PC-3 (cell line): ENCODE measurements around the gene HIPK2. TPM values are rescaled to one million over a fixed set of nuclear protein-coding genes. Genes with fewer than 3 reads are reported as not detected.

Experiments
- ATAC-seq: fragments of 200-7000 bp; cut with Tn5 transposase; 2 replicates; pipeline ENCODE4 v1.9.1; 2020; ENCODE audit warnings: mild to moderate bottlenecking, moderate library complexity
- BruUV-seq: library from RNA; stranded (reverse); fragments of 400-500 nt; replicated peaks from 2 replicates; lab custom pipeline; 2021; lab: Mats Ljungman, UMichigan
- CTCF ChIA-PET: fragments of 300-600 bp; sonication (Branson Sonifier 250); formaldehyde crosslinking; loops from one replicate; lab custom pipeline; 2022; ENCODE audit warnings: antibody characterized with exemption; lab: Charles Lee
- POLR2A ChIA-PET: fragments of 300-600 bp; sonication (Branson Sonifier 250); formaldehyde crosslinking; loops from one replicate; lab custom pipeline; 2022; ENCODE audit warnings: antibody characterized with exemption; ENCODE audit not compliant: unreplicated experiment; lab: Charles Lee
- DNase-seq: peaks from one replicate; pipeline ENCODE4 v3.0.0-alpha.2; 2015
- H2AFZ ChIP-seq: fragments of 300-600 bp; sonication (generic); 2 replicates; pipeline ENCODE4 v1.6.0; 2016; ENCODE audit warnings: antibody characterized with exemption, low read length
- H3F3A ChIP-seq: fragments of 300-600 bp; sonication (generic); one replicate; pipeline ENCODE4 v1.6.0; 2017; ENCODE audit warnings: antibody characterized with exemption, low read length, control low read depth, mild to moderate bottlenecking; ENCODE audit not compliant: unreplicated experiment
- H3K27ac ChIP-seq: fragments of 300-600 bp; sonication (generic); 2 replicates; pipeline ENCODE4 v1.5.1; 2016; ENCODE audit warnings: mild to moderate bottlenecking, low read length
- H3K27me3 ChIP-seq: fragments of 300-600 bp; sonication (generic); 2 replicates; pipeline ENCODE4 v1.6.1; 2016; ENCODE audit warnings: low read length, mixed read lengths
- H3K36me3 ChIP-seq: fragments of 300-600 bp; sonication (generic); 2 replicates; pipeline ENCODE4 v1.6.1; 2016; ENCODE audit warnings: low read depth, mixed run types, low read length, mixed read lengths
- H3K4me1 ChIP-seq: fragments of 300-600 bp; sonication (generic); 2 replicates; pipeline ENCODE4 v1.5.1; 2016; ENCODE audit warnings: low read length; ENCODE audit not compliant: insufficient read depth
- H3K4me2 ChIP-seq: fragments of 300-600 bp; sonication (generic); 2 replicates; pipeline ENCODE4 v1.6.0; 2016; ENCODE audit warnings: low read length
- H3K4me3 ChIP-seq: fragments of 300-600 bp; sonication (generic); 2 replicates; pipeline ENCODE4 v1.5.1; 2016; ENCODE audit warnings: mild to moderate bottlenecking, low read length, mixed read lengths
- H3K79me2 ChIP-seq: fragments of 300-600 bp; sonication (generic); 2 replicates; pipeline ENCODE4 v1.6.1; 2017; ENCODE audit warnings: low read length, mixed read lengths
- H3K9ac ChIP-seq: fragments of 300-600 bp; sonication (generic); 2 replicates; pipeline ENCODE4 v1.6.0; 2016; ENCODE audit warnings: mild to moderate bottlenecking, low read length
- H3K9me2 ChIP-seq: fragments of 300-600 bp; sonication (generic); replicated peaks from 2 replicates; pipeline ENCODE4 v1.6.1; 2016; ENCODE audit warnings: mixed run types, low read length, mixed read lengths
- H3K9me3 ChIP-seq: fragments of 300-600 bp; sonication (generic); 2 replicates; pipeline ENCODE4 v1.6.1; 2016; ENCODE audit warnings: low read length, mixed read lengths
- H4K20me1 ChIP-seq: fragments of 300-600 bp; sonication (generic); 2 replicates; pipeline ENCODE4 v1.6.1; 2016; ENCODE audit warnings: low read length, mixed read lengths
- EZH2 ChIP-seq: fragments of 300-600 bp; sonication (generic); IDR thresholded peaks from one replicate; pipeline ENCODE4 v1.6.1; 2017; ENCODE audit warnings: antibody characterized with exemption, mild to moderate bottlenecking, low read length; ENCODE audit not compliant: unreplicated experiment
- EZH2phosphoT487 ChIP-seq: fragments of 300-600 bp; sonication (generic); IDR thresholded peaks from 2 replicates; pipeline ENCODE4 v1.6.1; 2018; ENCODE audit warnings: mild to moderate bottlenecking, antibody characterized with exemption, low read length, borderline replicate concordance
- intact Hi-C: fragments of 100-400 bp; cut with micrococcal nuclease; formaldehyde crosslinking; loops from 2 replicates; pipeline ENCODE4 v1.9.0; 2023
- total RNA-seq: library from RNA; depleted of rRNA; stranded (reverse); fragments of >200 nt; gene quantifications from 2 replicates; pipeline ENCODE4 v1.2.3, GENCODE V29; 2014
- TF ChIP-seq, protein P1 (sequence below): fragments of 300-600 bp; sonication (generic); conservative IDR thresholded peaks from 2 replicates; pipeline ENCODE4 v1.5.1; 2017; ENCODE audit warnings: antibody characterized with exemption, low read depth, mild to moderate bottlenecking, low read length

Gene HIPK2
- total RNA-seq, 1 experiment from 2014 or later, result 38.1 TPM

DNA sequence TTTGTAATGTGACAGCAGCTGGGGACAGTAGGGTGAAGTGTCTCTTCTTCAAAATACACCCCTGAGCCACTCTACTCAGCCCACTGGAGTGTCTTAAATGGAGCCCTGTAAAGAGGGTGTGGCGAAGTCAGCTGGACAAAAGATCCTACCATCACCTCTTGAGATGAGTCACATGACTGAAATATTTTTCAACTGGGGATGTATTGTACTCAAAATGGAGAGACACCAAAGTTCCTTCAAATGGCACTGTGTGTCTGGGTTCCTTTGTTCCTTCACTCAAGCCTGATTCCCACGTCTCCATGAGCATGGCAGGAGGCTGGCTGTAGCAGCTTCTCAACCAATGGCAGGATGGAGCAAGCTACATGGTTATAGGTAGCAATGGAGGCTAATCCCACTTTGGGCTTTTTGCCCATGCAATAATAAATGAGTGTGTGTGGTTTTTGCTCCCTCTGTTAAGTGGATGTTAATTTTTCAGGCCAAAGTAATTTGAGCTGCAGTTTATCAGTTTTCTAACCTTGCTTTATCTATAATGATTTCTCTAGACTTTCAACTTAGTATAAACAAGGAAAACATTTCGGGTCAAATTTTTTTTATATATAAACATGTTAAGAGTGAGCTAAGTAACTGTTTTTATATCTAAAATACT, 186.1 kb downstream of the HIPK2 start:
- POLR2A ChIA-PET, result no interaction called here
- Histone ChIP-seq H3K4me2 (no peak overlapping the region), H3K27me3 (no peaks in the 10 kb centered on the region), H3K9ac (no peak overlapping the region), H3F3A (no peaks in the 10 kb centered on the region), H3K4me1 (no peaks in the 10 kb centered on the region), H2AFZ (no peak overlapping the region), H3K9me2 (no peaks in the 10 kb centered on the region), H3K4me3 (no peak overlapping the region), H4K20me1 (no peaks in the 10 kb centered on the region), H3K9me3 (no peaks in the 10 kb centered on the region), H3K79me2 (no peaks in the 10 kb centered on the region), H3K36me3 (peaks cover 79% of the 10 kb centered on the region), H3K27ac (no peak overlapping the region)
- peak; percentile 15; the same call in 1 of the 2 replicates for ATAC-seq
- TF ChIP-seq, protein P1, sequence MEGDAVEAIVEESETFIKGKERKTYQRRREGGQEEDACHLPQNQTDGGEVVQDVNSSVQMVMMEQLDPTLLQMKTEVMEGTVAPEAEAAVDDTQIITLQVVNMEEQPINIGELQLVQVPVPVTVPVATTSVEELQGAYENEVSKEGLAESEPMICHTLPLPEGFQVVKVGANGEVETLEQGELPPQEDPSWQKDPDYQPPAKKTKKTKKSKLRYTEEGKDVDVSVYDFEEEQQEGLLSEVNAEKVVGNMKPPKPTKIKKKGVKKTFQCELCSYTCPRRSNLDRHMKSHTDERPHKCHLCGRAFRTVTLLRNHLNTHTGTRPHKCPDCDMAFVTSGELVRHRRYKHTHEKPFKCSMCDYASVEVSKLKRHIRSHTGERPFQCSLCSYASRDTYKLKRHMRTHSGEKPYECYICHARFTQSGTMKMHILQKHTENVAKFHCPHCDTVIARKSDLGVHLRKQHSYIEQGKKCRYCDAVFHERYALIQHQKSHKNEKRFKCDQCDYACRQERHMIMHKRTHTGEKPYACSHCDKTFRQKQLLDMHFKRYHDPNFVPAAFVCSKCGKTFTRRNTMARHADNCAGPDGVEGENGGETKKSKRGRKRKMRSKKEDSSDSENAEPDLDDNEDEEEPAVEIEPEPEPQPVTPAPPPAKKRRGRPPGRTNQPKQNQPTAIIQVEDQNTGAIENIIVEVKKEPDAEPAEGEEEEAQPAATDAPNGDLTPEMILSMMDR, result no peak
- TF ChIP-seq EZH2 (no peak), EZH2phosphoT487 (no peak)
- DNase-seq, result no peak
- intact Hi-C loops, result no loop called here
- no TSS peak for BruUV-seq
- CTCF ChIA-PET, result no interaction called here

DNA sequence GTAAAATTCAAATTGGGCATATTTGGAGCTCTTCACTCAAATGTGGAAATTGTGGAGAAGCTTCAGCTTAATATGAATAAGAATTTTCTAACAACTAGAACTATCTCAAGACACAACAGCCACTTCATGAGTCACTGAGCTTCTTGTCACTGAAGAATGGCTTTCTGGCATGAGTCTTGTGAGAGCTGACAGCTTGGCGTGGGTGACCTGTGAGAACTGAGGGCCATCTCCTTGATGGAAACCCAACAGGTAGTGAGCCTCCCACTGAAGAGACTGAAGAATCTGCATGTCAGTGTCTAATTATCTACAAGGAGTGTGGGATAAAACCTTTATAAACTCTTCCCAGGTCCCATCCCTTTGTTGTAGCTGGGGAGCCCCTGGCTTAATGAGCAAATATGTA, 188.3 kb downstream of the HIPK2 start:
- POLR2A ChIA-PET, result interaction anchor here (0.7 kb wide), 1 partner anchor 18 kb away, joined by 3 read pairs; no protein-coding TSS in a partner anchor
- CTCF ChIA-PET, result no interaction called here
- H3K9ac ChIP-seq, result no peak overlapping the region
- H4K20me1 ChIP-seq, result no peaks in the 10 kb centered on the region
- no peak overlapping the region for H3K27ac ChIP-seq
- TF ChIP-seq EZH2phosphoT487 (no peak), EZH2 (no peak)
- TF ChIP-seq, protein P1, result no peak
- peaks cover 74% of the 10 kb centered on the region for H3K36me3 ChIP-seq
- H3K9me2 ChIP-seq, result no peaks in the 10 kb centered on the region
- no TSS peak for BruUV-seq
- DNase-seq, result no peak
- H2AFZ ChIP-seq, result no peak overlapping the region
- H3K9me3 ChIP-seq, result no peaks in the 10 kb centered on the region
- H3K79me2 ChIP-seq, result no peaks in the 10 kb centered on the region
- no peak for ATAC-seq
- no peak overlapping the region for H3K4me3 ChIP-seq
- intact Hi-C loops, result no loop called here
- no peaks in the 10 kb centered on the region for H3K4me1 ChIP-seq
- H3K4me2 ChIP-seq, result no peak overlapping the region
- H3K27me3 ChIP-seq, result no peaks in the 10 kb centered on the region
- no peaks in the 10 kb centered on the region for H3F3A ChIP-seq

DNA sequence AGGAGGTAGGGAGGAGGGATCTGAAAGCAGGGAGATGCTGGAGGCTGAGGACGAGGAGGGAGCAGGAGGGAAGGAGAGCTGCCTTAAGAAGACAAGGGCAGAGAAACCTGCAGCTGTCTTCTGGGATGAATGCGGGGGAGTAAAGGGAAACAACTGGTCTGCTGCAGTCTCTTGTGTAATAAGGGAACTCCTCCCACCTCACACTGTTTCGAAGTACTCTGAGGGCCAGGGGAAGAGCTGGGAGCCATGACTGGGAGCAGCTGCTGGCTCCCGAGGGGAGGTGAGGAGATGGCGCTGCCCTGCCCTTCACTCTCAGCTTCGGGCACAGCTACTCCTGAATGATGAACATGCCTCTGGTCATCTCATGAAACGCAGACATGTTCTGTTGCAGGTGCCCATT, 189.2 kb downstream of the HIPK2 start:
- Histone ChIP-seq H3K4me2 (no peak overlapping the region), H3K4me1 (no peaks in the 10 kb centered on the region), H3K9me3 (no peaks in the 10 kb centered on the region), H3K27me3 (no peaks in the 10 kb centered on the region), H3K79me2 (no peaks in the 10 kb centered on the region), H3K27ac (no peak overlapping the region), H3F3A (no peaks in the 10 kb centered on the region), H3K36me3 (peaks cover 71% of the 10 kb centered on the region), H3K4me3 (no peak overlapping the region), H3K9me2 (no peaks in the 10 kb centered on the region), H2AFZ (no peak overlapping the region), H3K9ac (no peak overlapping the region), H4K20me1 (no peaks in the 10 kb centered on the region)
- ATAC-seq (no peak), DNase-seq (no peak)
- POLR2A ChIA-PET, result interaction anchor here (0.6 to 0.7 kb wide), 2 partner anchors 19 to 189 kb away, joined by 3 to 7 read pairs; partner anchors contain the start of gene HIPK2
- CTCF ChIA-PET, result interaction anchor here (0.6 kb wide), 1 partner anchor 11 kb away, joined by 3 read pairs; no protein-coding TSS in a partner anchor
- no TSS peak for BruUV-seq
- TF ChIP-seq, protein P1, result no peak
- no peak for TF ChIP-seq EZH2phosphoT487
- no peak for TF ChIP-seq EZH2
- intact Hi-C loops, result no loop called here
